K562 (cell line): ENCODE results near the gene CDKL1. TPM values are rescaled to one million over a fixed set of nuclear protein-coding genes. Genes with fewer than 3 reads are reported as not detected.

Experiments used
- ATAC-seq: fragments of 200-7000 bp; cut with Tn5 transposase; 3 replicates; pipeline ENCODE4 v1.9.1; 2020; ENCODE audit warnings: moderate library complexity
- BruUV-seq: library from RNA; stranded (reverse); fragments of 400-500 nt; replicated peaks from 2 replicates; lab custom pipeline; 2021; lab: Mats Ljungman, UMichigan
- CTCF ChIA-PET: fragments of 300-600 bp; formaldehyde crosslinking; extraction: SDS; loops from one replicate; lab custom pipeline; 2021; ENCODE audit warnings: low intra/inter-chr PET ratio; lab: Yijun Ruan, JAX
- POLR2A ChIA-PET: fragments of 300-600, 350-650 bp; sonication (Branson Sonifier 250); formaldehyde crosslinking; extraction: SDS; loops from one replicate; lab custom pipeline; 2021; ENCODE audit warnings: antibody characterized with exemption, inconsistent platforms; lab: Yijun Ruan, JAX
- DNase-seq, 4 experiments: peaks; one replicate each; pipeline versions ENCODE4 v3.0.0 to v3.0.0-alpha.2; 2011 to 2018; ENCODE audit warnings: low spot score in 3 of 4, mixed read lengths in 3 of 4; ENCODE audit errors: extremely low read depth in 1 of 4
- FAIRE-seq: peaks from 2 replicates; lab custom pipeline; 2011; peaks lifted over from hg19 to GRCh38; lab: Jason Lieb, UNC
- H2AFZ ChIP-seq: 2 replicates; pipeline ENCODE4 v1.6.0; 2011; ENCODE audit warnings: low read depth, low read length, control low read depth, inconsistent platforms
- H3K27ac ChIP-seq: fragments of 200-600 bp; 3 replicates; pipeline ENCODE4 v1.8.0; 2011; ENCODE audit warnings: low read depth, mild to moderate bottlenecking, control low read depth, inconsistent platforms, low read length, moderate library complexity, mixed read lengths; ENCODE audit errors: extremely low read depth
- H3K27me3 ChIP-seq, 2 experiments: fragments of 300-600 bp in 1 of 2; 2 replicates in 1 of 2; 3 replicates in 1 of 2; pipeline versions ENCODE4 v1.6.0 to v1.8.0; 2011; ENCODE audit warnings: inconsistent platforms in 2 of 2, low read length in 2 of 2, mild to moderate bottlenecking in 1 of 2, mixed read lengths in 1 of 2, moderate library complexity in 1 of 2; ENCODE audit not compliant: control insufficient read depth in 2 of 2, insufficient read depth in 2 of 2
- H3K36me3 ChIP-seq: fragments of 300-600 bp; 3 replicates; pipeline ENCODE4 v1.8.0; 2011; ENCODE audit warnings: mild to moderate bottlenecking, low read length, inconsistent platforms; ENCODE audit not compliant: control insufficient read depth, insufficient read depth
- H3K4me1 ChIP-seq, 2 experiments: fragments of 200-600 bp in 1 of 2; replicated peaks in 1 of 2; 2 replicates in 1 of 2; 3 replicates in 1 of 2; pipeline versions ENCODE4 v1.5.1 to v1.8.0; 2011; ENCODE audit warnings: inconsistent platforms in 2 of 2, low read length in 2 of 2, mild to moderate bottlenecking in 1 of 2, mixed read lengths in 1 of 2, moderate library complexity in 1 of 2; ENCODE audit not compliant: control insufficient read depth in 2 of 2, insufficient read depth in 2 of 2
- H3K4me2 ChIP-seq: 2 replicates; pipeline ENCODE4 v1.6.1; 2011; ENCODE audit warnings: low read length, control low read depth, inconsistent platforms, mixed read lengths; ENCODE audit not compliant: insufficient read depth
- H3K4me3 ChIP-seq: fragments of 200-600 bp; sonication (generic), shearing (Covaris generic); 2 replicates; pipeline ENCODE4 v1.5.1; 2016; ENCODE audit warnings: control low read depth, inconsistent platforms
- H3K79me2 ChIP-seq: fragments of 200-600 bp; 3 replicates; pipeline ENCODE4 v1.8.0; 2011; ENCODE audit warnings: low read length, inconsistent platforms; ENCODE audit not compliant: control insufficient read depth, insufficient read depth
- H3K9ac ChIP-seq, 2 experiments: 2 replicates each; pipeline versions ENCODE4 v1.6.0 to v1.6.1; 2011; ENCODE audit warnings: low read depth in 2 of 2, low read length in 2 of 2, control low read depth in 1 of 2, inconsistent platforms in 1 of 2, mild to moderate bottlenecking in 1 of 2, mixed read lengths in 1 of 2; ENCODE audit not compliant: insufficient read depth in 1 of 2
- H3K9me1 ChIP-seq: one replicate; pipeline ENCODE4 v1.6.0; 2011; ENCODE audit warnings: inconsistent platforms, mild to moderate bottlenecking, low read length, moderate library complexity; ENCODE audit not compliant: control insufficient read depth, insufficient read depth
- H3K9me3 ChIP-seq: replicated peaks from 2 replicates; pipeline ENCODE4 v1.5.1; 2011; ENCODE audit warnings: low read depth, low read length, inconsistent platforms; ENCODE audit not compliant: control insufficient read depth, insufficient read depth
- H4K20me1 ChIP-seq: replicated peaks from 2 replicates; pipeline ENCODE4 v1.6.1; 2011; ENCODE audit warnings: low read length, inconsistent platforms, mixed read lengths; ENCODE audit not compliant: control insufficient read depth, insufficient read depth
- CBFA2T2 ChIP-seq: fragments of 450-650 bp; conservative IDR thresholded peaks from 2 replicates; pipeline ENCODE4 v1.6.1; 2017; ENCODE audit warnings: mild to moderate bottlenecking
- CCNT2 ChIP-seq: IDR thresholded peaks from 2 replicates; pipeline ENCODE4 v1.6.1; 2011; ENCODE audit warnings: borderline replicate concordance, low read depth, mild to moderate bottlenecking, moderate library complexity, mixed read lengths, low read length; ENCODE audit not compliant: insufficient read length; ENCODE audit errors: extremely low read depth
- MAFK ChIP-seq: IDR thresholded peaks from 2 replicates; pipeline ENCODE4 v1.6.1; 2011; ENCODE audit warnings: low read length, improper control_type of control experiment
- NFIC ChIP-seq: fragments of 450-650 bp; IDR thresholded peaks from 2 replicates; pipeline ENCODE4 v1.6.1; 2017; ENCODE audit warnings: mild to moderate bottlenecking, inconsistent platforms
- POLR2H ChIP-seq: IDR thresholded peaks from 2 replicates; pipeline ENCODE4 v1.6.1; 2016; ENCODE audit warnings: missing genetic modification characterization, low read depth, mild to moderate bottlenecking, control low read depth, missing compliant biosample characterization, moderate library complexity
- SREBF2 ChIP-seq: sonication (generic); formaldehyde crosslinking; IDR thresholded peaks from 2 replicates; pipeline ENCODE4 v1.4.0; 2020; ENCODE audit warnings: mild to moderate bottlenecking, missing genetic modification reagents
- ZFPM2 ChIP-seq: fragments of 250-450 bp; sonication (Bioruptor Pico); IDR thresholded peaks from 2 replicates; pipeline ENCODE4 v1.5.1; 2022; ENCODE audit warnings: mild to moderate bottlenecking
- ZNF3 ChIP-seq: fragments of 250-450 bp; sonication (Bioruptor Pico); IDR thresholded peaks from 2 replicates; pipeline ENCODE4 v1.5.0; 2021; ENCODE audit warnings: mild to moderate bottlenecking, moderate library complexity
- WGBS: fragments of 100-300 bp; shearing (Covaris generic); methylation state at CpG from one replicate; pipeline ENCODE4 v1.1.6; 2016; ENCODE audit warnings: low coverage, mixed read lengths; ENCODE audit not compliant: insufficient coverage; ENCODE audit errors: missing lambda C conversion rate; 5-methylcytosine and 5-hydroxymethylcytosine counted together
- in situ Hi-C: fragments of 300-500 bp; cut with MboI; formaldehyde crosslinking; loops from 4 replicates; pipeline ENCODE4 v1.15.0; 2018; ENCODE audit warnings: inconsistent platforms, mixed read lengths
- intact Hi-C: fragments of 100-400 bp; cut with micrococcal nuclease; formaldehyde crosslinking; loops from 2 replicates; pipeline ENCODE4 v1.14.2; 2022
- polyA plus RNA-seq, 8 experiments: library from polyadenylated mRNA; depleted of rRNA in 4 of 8; stranded (reverse) in 5 of 8; unstranded in 3 of 8; fragments of >200 nt; fragmentation: Nextera tagmentation in 2 of 8; fragmentation: Illumina TruSeq in 1 of 8; extraction: Ambion mirVana in 2 of 8; extraction: Trizol in 1 of 8; gene quantifications; 2 replicates each; pipeline versions ENCODE4 v1.2.1 to v1.2.3, GENCODE V29; 2011 to 2014; ENCODE audit warnings: inconsistent platforms in 1 of 8, missing spikeins in 1 of 8
- total RNA-seq, 7 experiments: library from RNA; depleted of rRNA in 6 of 7; stranded (reverse); fragments of >200 nt in 6 of 7; fragmentation: Illumina TruSeq in 2 of 7; extraction: Trizol in 2 of 7; gene quantifications; 2 replicates each; pipeline versions ENCODE4 v1.2.1 to v1.2.3, GENCODE V29; 2011 to 2021; ENCODE audit warnings: low replicate concordance in 1 of 7

Gene CDKL1
- total and polyA plus RNA-seq, 9 of the 15 experiments (the other 6 are each of a cell fraction or from before 2014, with no cell fraction given), result 2.3 to 35.0 (median 7.5) TPM

- peaks cover 0 to 3% of the 10 kb centered on the region in 2 experiments; a peak in 1 of 5 replicates for H3K4me1 ChIP-seq
- ChIA-PET CTCF (no interaction called here), POLR2A (no interaction called here)
- BruUV-seq, result no TSS peak
- intact Hi-C loops (no loop called here), in situ Hi-C loops (no loop called here)
- H2AFZ ChIP-seq, result no peak overlapping the region
- no peaks in the 10 kb centered on the region for H3K27me3 ChIP-seq
- no peak for DNase-seq
- H3K4me3 ChIP-seq, result no peak overlapping the region
- 0 out of 2 replicates have a peak, but pooled peaks cover 3% of the 10 kb centered on the region for H4K20me1 ChIP-seq
- H3K9ac ChIP-seq, result no peak overlapping the region
- H3K27ac ChIP-seq, result no peak overlapping the region
- no peaks in the 10 kb centered on the region for H3K79me2 ChIP-seq
- TF ChIP-seq CBFA2T2 (no peak), ZFPM2 (no peak), CCNT2 (no peak), MAFK (no peak), SREBF2 (CRISPR knock-in tag) (no peak), POLR2H (tag) (no peak), NFIC (no peak), ZNF3 (CRISPR knock-in tag) (no peak)
- no peaks in the 10 kb centered on the region for H3K9me3 ChIP-seq
- 82% methylated on average over 3 of the region's 3 CpGs for WGBS
- ATAC-seq, result no peak
- no peak for FAIRE-seq
- no peak overlapping the region for H3K4me2 ChIP-seq
- no peaks in the 10 kb centered on the region for H3K9me1 ChIP-seq
- H3K36me3 ChIP-seq, result peaks cover 10% of the 10 kb centered on the region; the same call in 1 of the 3 replicates
These were observed 13.0 kb downstream of the CDKL1 start for GRCh38 chr14:50383618-50384225.
